ENCODE data around the gene GUCY2D.

DNA sequence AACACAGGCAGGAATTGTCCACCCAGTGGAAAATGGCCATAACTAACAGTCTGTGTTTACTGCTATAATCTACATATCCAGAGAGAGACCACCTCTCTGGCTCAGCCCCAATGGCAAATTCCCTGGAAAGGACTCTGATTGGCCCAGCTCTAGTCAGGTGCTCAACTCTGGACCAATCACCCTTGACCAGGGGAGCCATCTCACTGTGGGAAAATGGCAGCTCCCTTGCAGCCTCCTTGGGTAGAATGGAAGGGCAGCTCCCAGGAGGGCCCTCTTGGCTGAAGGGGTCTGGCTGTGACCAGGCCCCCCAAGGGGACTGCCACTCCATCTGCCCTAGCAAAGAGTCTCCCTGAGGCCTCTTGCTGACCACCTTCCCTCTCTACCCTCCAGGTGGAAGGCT is 39.6 kb downstream of the GUCY2D start:
- TF ChIP-seq, protein P1, sequence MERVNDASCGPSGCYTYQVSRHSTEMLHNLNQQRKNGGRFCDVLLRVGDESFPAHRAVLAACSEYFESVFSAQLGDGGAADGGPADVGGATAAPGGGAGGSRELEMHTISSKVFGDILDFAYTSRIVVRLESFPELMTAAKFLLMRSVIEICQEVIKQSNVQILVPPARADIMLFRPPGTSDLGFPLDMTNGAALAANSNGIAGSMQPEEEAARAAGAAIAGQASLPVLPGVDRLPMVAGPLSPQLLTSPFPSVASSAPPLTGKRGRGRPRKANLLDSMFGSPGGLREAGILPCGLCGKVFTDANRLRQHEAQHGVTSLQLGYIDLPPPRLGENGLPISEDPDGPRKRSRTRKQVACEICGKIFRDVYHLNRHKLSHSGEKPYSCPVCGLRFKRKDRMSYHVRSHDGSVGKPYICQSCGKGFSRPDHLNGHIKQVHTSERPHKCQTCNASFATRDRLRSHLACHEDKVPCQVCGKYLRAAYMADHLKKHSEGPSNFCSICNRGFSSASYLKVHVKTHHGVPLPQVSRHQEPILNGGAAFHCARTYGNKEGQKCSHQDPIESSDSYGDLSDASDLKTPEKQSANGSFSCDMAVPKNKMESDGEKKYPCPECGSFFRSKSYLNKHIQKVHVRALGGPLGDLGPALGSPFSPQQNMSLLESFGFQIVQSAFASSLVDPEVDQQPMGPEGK (CRISPR knock-in tag; IDR thresholded peaks at IDR 0.05; ENCODE audit: borderline replicate concordance) = no peak
- TF ChIP-seq ARNTL (CRISPR knock-in tag; IDR thresholded peaks at IDR 0.05; ENCODE audit: borderline replicate concordance, low read depth) (no peak), TOX (CRISPR knock-in tag; IDR thresholded peaks at IDR 0.05; ENCODE audit: borderline replicate concordance) (no peak)
